ENCODE measurements around the gene STOML1.

The STOML1 gene

GRCh38 chr15:73955326-73955725 is 36.8 kb downstream of the STOML1 start:
- DNase-seq (ENCODE audit: insufficient read length), result no peak
- no peak for TF ChIP-seq TAF1 (IDR thresholded peaks at IDR 0.05; ENCODE audit: borderline replicate concordance, low read depth, low read length)
- TF ChIP-seq POLR2AphosphoS5 (IDR thresholded peaks at IDR 0.05; ENCODE audit: low read depth, low read length), result no peak
- no peak for TF ChIP-seq POLR2A (IDR thresholded peaks at IDR 0.05; ENCODE audit: low read depth, low read length)
- no peak for FAIRE-seq

GRCh38 chr15:73954188-73955145 is 37.6 kb downstream of the STOML1 start:
- FAIRE-seq (no peak), DNase-seq (ENCODE audit: insufficient read length) (no peak)
- no peak for TF ChIP-seq TAF1 (IDR thresholded peaks at IDR 0.05; ENCODE audit: borderline replicate concordance, low read depth, low read length)
- TF ChIP-seq POLR2AphosphoS5 (IDR thresholded peaks at IDR 0.05; ENCODE audit: low read depth, low read length), result no peak
- no peak for TF ChIP-seq POLR2A (IDR thresholded peaks at IDR 0.05; ENCODE audit: low read depth, low read length)

DNA sequence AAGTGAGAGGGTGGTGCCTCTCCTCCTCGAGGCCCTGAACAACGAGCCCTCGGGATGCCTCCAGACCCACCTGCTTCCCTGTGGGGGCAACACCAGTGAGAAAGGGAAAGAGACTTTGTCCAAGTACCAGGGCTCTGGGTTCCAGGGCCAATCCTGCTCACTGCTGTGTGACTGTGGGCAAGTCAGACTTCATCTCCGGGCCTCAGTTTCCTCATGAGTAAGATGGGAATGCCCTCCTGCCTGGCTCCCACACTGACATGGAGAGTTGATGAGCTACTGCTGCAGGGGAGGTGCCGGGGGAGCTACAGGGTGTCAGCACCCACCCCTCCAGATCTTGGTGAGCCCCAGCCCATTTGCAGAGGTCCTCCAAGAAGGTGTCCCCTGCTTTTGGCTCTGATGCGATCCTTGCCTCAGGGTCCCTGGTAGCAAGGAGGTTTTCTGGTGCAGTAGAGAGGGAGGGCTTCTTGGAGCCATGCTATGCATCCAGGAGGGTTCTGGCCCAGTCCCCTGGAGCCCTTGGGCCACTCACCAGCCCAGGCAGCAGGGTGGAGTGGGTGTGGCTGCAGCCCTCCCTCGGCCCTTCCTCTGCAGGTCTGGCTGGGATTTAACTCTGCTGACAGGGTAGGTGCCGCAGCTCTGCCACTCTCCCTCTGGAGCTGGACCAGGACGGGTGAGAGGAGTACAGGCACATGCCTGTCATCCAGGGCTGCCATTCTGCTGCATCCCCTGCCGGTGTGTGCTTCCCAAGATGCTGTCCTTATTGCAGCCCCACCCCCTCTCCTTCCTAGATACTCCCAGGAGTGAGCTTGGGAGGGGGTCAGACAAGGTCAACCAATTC is 39.0 kb downstream of the STOML1 start:
- DNase-seq (ENCODE audit: insufficient read length) (no peak), FAIRE-seq (no peak)
- TF ChIP-seq TAF1 (IDR thresholded peaks at IDR 0.05; ENCODE audit: borderline replicate concordance, low read depth, low read length) (no peak), POLR2A (IDR thresholded peaks at IDR 0.05; ENCODE audit: low read depth, low read length) (no peak), POLR2AphosphoS5 (IDR thresholded peaks at IDR 0.05; ENCODE audit: low read depth, low read length) (no peak)

DNA sequence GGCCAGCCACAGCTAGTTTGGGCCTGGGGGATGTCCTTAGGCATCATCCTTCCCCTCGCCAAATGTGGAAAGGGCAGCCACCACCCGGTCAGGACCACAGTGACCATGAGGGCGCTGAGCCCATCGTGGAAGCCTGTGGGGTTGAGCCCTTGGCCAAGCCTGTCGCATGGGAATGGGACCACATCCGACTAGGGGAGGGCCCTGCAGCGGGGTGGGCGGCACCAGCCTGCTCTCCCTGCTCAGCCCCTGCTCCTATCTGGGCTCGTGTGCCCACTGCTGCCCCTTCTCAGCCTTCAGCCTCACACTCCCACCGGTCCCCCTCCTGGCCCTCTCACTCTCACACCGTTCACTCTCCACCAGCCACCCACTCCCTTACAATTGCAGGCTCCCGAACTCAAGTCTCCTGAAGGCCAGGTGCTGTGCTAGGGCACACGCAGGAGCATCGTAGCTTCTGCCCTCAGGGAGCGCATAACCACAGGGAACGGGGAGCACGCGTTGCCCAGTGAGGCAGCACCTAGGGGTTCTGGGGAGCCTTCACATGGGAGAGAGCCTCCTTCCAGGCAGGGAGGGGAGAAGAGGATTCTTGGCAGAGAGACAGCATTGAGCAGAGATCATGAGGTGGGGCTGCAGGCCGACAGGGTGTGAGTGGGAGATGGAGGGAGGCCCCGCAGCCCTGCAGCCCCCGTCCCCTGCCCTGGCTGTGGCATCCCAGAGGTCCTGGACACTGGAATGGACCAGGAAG is 39.8 kb downstream of the STOML1 start:
- FAIRE-seq (no peak), DNase-seq (ENCODE audit: insufficient read length) (no peak)
- no peak for TF ChIP-seq POLR2A (IDR thresholded peaks at IDR 0.05; ENCODE audit: low read depth, low read length)
- no peak for TF ChIP-seq TAF1 (IDR thresholded peaks at IDR 0.05; ENCODE audit: borderline replicate concordance, low read depth, low read length)
- no peak for TF ChIP-seq POLR2AphosphoS5 (IDR thresholded peaks at IDR 0.05; ENCODE audit: low read depth, low read length)

GRCh38 chr15:73951601-73952000 is 40.5 kb downstream of the STOML1 start:
- DNase-seq (ENCODE audit: insufficient read length) (no peak), FAIRE-seq (no peak)
- TF ChIP-seq POLR2AphosphoS5 (IDR thresholded peaks at IDR 0.05; ENCODE audit: low read depth, low read length) (no peak), TAF1 (IDR thresholded peaks at IDR 0.05; ENCODE audit: borderline replicate concordance, low read depth, low read length) (no peak), POLR2A (IDR thresholded peaks at IDR 0.05; ENCODE audit: low read depth, low read length) (no peak)

- TF ChIP-seq POLR2A (IDR thresholded peaks at IDR 0.05; ENCODE audit: low read depth, low read length) (no peak), TAF1 (IDR thresholded peaks at IDR 0.05; ENCODE audit: borderline replicate concordance, low read depth, low read length) (no peak), POLR2AphosphoS5 (IDR thresholded peaks at IDR 0.05; ENCODE audit: low read depth, low read length) (no peak)
- FAIRE-seq, result no peak
- DNase-seq (ENCODE audit: insufficient read length), result peak; percentile 78
These were observed 41.1 kb downstream of the STOML1 start for GRCh38 chr15:73950831-73951561.

DNA sequence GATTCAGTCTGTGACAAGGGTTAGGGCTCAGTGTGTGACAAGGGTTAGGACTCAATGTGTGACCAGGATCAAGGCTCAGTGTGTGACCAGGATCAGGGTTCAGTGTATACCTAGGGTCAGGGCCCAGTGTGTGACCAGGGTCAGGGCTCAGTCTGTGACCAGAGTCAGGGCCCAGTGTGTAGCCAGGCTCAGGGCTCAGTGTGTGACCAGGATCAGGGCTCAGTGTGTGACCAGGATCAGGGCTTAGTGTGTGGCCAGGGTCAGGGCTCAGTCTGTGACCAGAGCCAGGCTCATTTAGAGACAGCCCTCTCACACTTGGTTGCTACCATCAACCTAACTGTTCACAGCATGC is 41.6 kb downstream of the STOML1 start:
- DNase-seq (ENCODE audit: insufficient read length) (no peak), FAIRE-seq (no peak)
- no peak for TF ChIP-seq POLR2A (IDR thresholded peaks at IDR 0.05; ENCODE audit: low read depth, low read length)
- no peak for TF ChIP-seq POLR2AphosphoS5 (IDR thresholded peaks at IDR 0.05; ENCODE audit: low read depth, low read length)
- TF ChIP-seq TAF1 (IDR thresholded peaks at IDR 0.05; ENCODE audit: borderline replicate concordance, low read depth, low read length), result no peak

GRCh38 chr15:73949496-73949895 is 42.6 kb downstream of the STOML1 start:
- FAIRE-seq (no peak), DNase-seq (ENCODE audit: insufficient read length) (no peak)
- TF ChIP-seq POLR2A (IDR thresholded peaks at IDR 0.05; ENCODE audit: low read depth, low read length) (no peak), POLR2AphosphoS5 (IDR thresholded peaks at IDR 0.05; ENCODE audit: low read depth, low read length) (no peak), TAF1 (IDR thresholded peaks at IDR 0.05; ENCODE audit: borderline replicate concordance, low read depth, low read length) (no peak)

DNA sequence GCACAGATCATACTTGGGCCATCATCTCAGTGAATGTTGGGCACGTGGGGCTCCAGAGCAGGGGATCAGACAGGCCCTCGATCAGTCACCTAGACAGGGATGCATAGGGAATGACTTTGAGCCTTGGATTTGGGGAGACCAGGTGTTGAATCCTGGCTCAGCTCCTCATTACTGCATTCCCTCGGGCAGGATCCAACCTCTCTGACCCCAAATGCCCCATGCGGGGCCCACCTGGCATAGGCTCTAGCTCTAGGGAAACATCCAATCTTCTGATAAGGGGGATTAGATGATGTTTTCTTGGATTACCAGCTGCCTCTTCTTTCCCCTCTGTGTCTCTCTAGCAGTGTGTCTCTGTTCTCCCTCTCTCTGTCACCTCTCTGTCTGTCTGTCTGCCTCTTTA is 43.1 kb downstream of the STOML1 start:
- TF ChIP-seq TAF1 (IDR thresholded peaks at IDR 0.05; ENCODE audit: borderline replicate concordance, low read depth, low read length) (no peak), POLR2A (IDR thresholded peaks at IDR 0.05; ENCODE audit: low read depth, low read length) (no peak), POLR2AphosphoS5 (IDR thresholded peaks at IDR 0.05; ENCODE audit: low read depth, low read length) (no peak)
- no peak for DNase-seq (ENCODE audit: insufficient read length)
- FAIRE-seq, result no peak

- DNase-seq (ENCODE audit: insufficient read length) (no peak), FAIRE-seq (no peak)
- TF ChIP-seq POLR2A (IDR thresholded peaks at IDR 0.05; ENCODE audit: low read depth, low read length), result no peak
- no peak for TF ChIP-seq POLR2AphosphoS5 (IDR thresholded peaks at IDR 0.05; ENCODE audit: low read depth, low read length)
These were observed 43.7 kb downstream of the STOML1 start for GRCh38 chr15:73948396-73948795.

Data from GM12892 (cell line).